Lower leg skin (tissue), 3 donors: ENCODE data around the gene SS18L1.

Source experiments
- CTCF ChIP-seq, 3 donors: fragments of 450-650 bp; IDR thresholded peaks; one replicate each; pipeline ENCODE4 v1.5.1; 2016; ENCODE audit warnings: antibody characterized with exemption in 3 of 3, mild to moderate bottlenecking in 3 of 3, moderate library complexity in 2 of 3
- POLR2A ChIP-seq, 2 donors: fragments of 450-650 bp; IDR thresholded peaks; one replicate each; pipeline ENCODE4 v1.6.1; 2016 to 2017; ENCODE audit warnings: antibody characterized with exemption in 2 of 2, mild to moderate bottlenecking in 1 of 2, moderate library complexity in 1 of 2

- TF ChIP-seq CTCF (IDR thresholded peaks at IDR 0.05) (no peak), POLR2A (IDR thresholded peaks at IDR 0.05) (no peak)
Observed at GRCh38 chr20:62148908-62149314, 5.3 kb downstream of the SS18L1 start.
